ENCODE measurements around the gene CCDC91.

- TF ChIP-seq NFE2L2 (IDR thresholded peaks at IDR 0.05; ENCODE audit: low read depth, low read length), result no peak
- TF ChIP-seq CTCF (conservative IDR thresholded peaks at IDR 0.05; ENCODE audit: low read depth, low read length), result no peak
- TF ChIP-seq POLR2A (IDR thresholded peaks at IDR 0.05; ENCODE audit: low read depth, low read length), result no peak
- TF ChIP-seq SMC3 (IDR thresholded peaks at IDR 0.05; ENCODE audit: low read depth, low read length), result no peak
- TF ChIP-seq RAD21 (IDR thresholded peaks at IDR 0.05; ENCODE audit: low read length), result no peak
- TF ChIP-seq RCOR1 (IDR thresholded peaks at IDR 0.05; ENCODE audit: insufficient replicate concordance, low read length), result no peak
- TF ChIP-seq ELK1 (IDR thresholded peaks at IDR 0.05; ENCODE audit: borderline replicate concordance, low read depth, low read length), result no peak
Measured at GRCh38 chr12:28265435-28266042, 75.3 kb downstream of the CCDC91 start.

Data from IMR-90 (cell line).